ENCODE results near the gene PKDCC. TPM values are rescaled to one million over a fixed set of nuclear protein-coding genes. Genes with fewer than 3 reads are reported as not detected.

PKDCC gene
- total and polyA plus RNA-seq, 2 donors (not counting 1 experiment from before 2014, with no cell fraction given), result 0.20 to 0.82 TPM

DNA sequence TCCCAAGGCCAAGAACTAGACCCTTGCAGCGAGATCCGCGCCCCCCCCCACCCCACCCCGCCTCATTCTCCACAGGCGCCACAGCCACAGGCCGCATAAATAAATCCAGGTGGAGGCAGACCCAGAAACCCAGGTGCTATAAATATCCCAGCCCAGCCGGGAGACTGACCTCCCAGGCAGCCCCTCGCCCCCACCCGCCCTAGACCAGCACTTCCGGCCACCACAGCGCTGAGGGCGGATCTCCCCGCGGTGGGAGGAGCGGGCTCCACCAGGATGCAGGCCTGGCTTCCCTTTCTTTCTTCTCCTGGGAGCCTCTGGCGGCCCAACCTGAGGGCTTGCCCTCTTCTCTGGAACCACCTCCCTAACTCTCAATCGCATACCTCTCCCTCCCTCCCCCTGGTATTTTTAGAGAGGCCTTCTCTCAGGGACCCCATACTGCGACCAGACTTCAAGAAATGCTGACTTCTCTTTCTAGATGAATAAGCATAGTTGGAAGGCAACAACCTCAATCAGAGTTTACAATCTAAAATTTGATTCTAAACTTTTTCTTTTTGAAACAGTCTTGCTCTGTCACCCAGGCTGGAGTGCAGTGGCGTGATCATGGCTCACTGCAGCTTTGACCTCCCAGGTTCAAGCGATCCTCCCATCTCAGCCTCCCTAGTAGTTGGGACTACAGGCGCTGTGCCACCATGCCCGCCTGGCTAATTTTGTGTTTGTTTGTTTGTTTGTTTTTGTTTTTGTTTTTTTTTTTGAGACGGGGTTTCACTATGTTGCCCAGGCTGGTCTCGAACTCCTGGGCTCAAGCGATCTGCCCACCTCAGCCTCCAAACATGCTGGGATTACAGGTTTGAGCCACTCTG, 55.0 kb downstream of the PKDCC start:
- H3K4me3 ChIP-seq (ENCODE audit: control extremely low read depth in 1 of 5, extremely low read depth in 1 of 5, insufficient read depth in 1 of 5, low read depth in 2 of 5, low read length in 4 of 5), result peak overlapping the region in 3 of 5 experiments; percentile 12 to 27 (median 20)

More for the DNA sequence above, 55.0 kb downstream of the PKDCC start:
- peak overlapping the region; percentile 26 for H2AFZ ChIP-seq (ENCODE audit: insufficient read depth, low read depth, low read length, poor library complexity, severe bottlenecking)
- H3K9me3 ChIP-seq (ENCODE audit: control extremely low read depth in 1 of 3, control insufficient read depth in 2 of 3, insufficient read depth in 1 of 3, low read length in 2 of 3), result peaks cover 0 to 12% (median 6%) of the 10 kb centered on the region in 3 donors
- 6% methylated on average over 14 of the region's 25 CpGs for WGBS (ENCODE audit: insufficient coverage)
- DNase-seq (no peak), ATAC-seq (ENCODE audit: low read depth) (no peak)
- H4K20me1 ChIP-seq (ENCODE audit: control insufficient read depth, insufficient read depth, low read length, poor library complexity, severe bottlenecking), result no peaks in the 10 kb centered on the region
- peak overlapping the region; percentile 55 for H3K9ac ChIP-seq (ENCODE audit: low read length)
- peaks cover 91 to 97% of the 10 kb centered on the region in 2 donors for H3K4me1 ChIP-seq (ENCODE audit: control insufficient read depth in 2 of 2, insufficient read depth in 2 of 2, low read length in 2 of 2)
- H3K4me2 ChIP-seq (replicated peaks; ENCODE audit: low read depth, low read length, poor library complexity, severe bottlenecking), result peak overlapping the region; percentile 94
- H3K27me3 ChIP-seq (replicated peaks in 1 of 4; ENCODE audit: control extremely low read depth in 1 of 4, control insufficient read depth in 3 of 4, insufficient read depth in 4 of 4, low read length in 3 of 4), result no peaks in the 10 kb centered on the region
- Mint-ChIP-seq H3K27me3 (no peaks in the 10 kb centered on the region), H3K4me3 (peak overlapping the region; percentile 88), H3K27ac (no peak overlapping the region), H3K9me3 (ENCODE audit: insufficient read depth) (no peaks in the 10 kb centered on the region), H3K4me1 (peaks cover 63% of the 10 kb centered on the region)
- H3K79me2 ChIP-seq (ENCODE audit: control insufficient read depth, insufficient read depth, low read length), result peaks cover 13% of the 10 kb centered on the region
- intact Hi-C loops (cut with micrococcal nuclease), result loop anchor here (1.0 to 10.0 kb wide), 5 partner anchors 15 to 1052 kb away; partner anchors contain the start of genes COX7A2L, EML4 and MTA3
- TF ChIP-seq, protein P1, sequence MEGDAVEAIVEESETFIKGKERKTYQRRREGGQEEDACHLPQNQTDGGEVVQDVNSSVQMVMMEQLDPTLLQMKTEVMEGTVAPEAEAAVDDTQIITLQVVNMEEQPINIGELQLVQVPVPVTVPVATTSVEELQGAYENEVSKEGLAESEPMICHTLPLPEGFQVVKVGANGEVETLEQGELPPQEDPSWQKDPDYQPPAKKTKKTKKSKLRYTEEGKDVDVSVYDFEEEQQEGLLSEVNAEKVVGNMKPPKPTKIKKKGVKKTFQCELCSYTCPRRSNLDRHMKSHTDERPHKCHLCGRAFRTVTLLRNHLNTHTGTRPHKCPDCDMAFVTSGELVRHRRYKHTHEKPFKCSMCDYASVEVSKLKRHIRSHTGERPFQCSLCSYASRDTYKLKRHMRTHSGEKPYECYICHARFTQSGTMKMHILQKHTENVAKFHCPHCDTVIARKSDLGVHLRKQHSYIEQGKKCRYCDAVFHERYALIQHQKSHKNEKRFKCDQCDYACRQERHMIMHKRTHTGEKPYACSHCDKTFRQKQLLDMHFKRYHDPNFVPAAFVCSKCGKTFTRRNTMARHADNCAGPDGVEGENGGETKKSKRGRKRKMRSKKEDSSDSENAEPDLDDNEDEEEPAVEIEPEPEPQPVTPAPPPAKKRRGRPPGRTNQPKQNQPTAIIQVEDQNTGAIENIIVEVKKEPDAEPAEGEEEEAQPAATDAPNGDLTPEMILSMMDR (IDR thresholded peaks at IDR 0.05), result no peak
- TF ChIP-seq EZH2 (IDR thresholded peaks at IDR 0.05; ENCODE audit: borderline replicate concordance, insufficient read depth, low read depth, low read length, poor library complexity, severe bottlenecking), result no peak
- H3K36me3 ChIP-seq (replicated peaks in 1 of 2; ENCODE audit: control extremely low read depth in 1 of 2, control insufficient read depth in 1 of 2, extremely low read depth in 1 of 2, insufficient read depth in 2 of 2, low read length in 1 of 2), result no peaks in the 10 kb centered on the region
- H3K27ac ChIP-seq (ENCODE audit: low read length in 2 of 2), result peak overlapping the region; percentile 98 to 99
- POLR2A ChIA-PET, result interaction anchor here (0.6 to 1.3 kb wide), 15 partner anchors 15 to 68 kb away, joined by 3 to 20 read pairs (median 4); no protein-coding TSS in a partner anchor
- CTCF ChIA-PET, result interaction anchor here (0.8 to 1.9 kb wide), 3 partner anchors 30 to 94 kb away, joined by 3 to 5 read pairs (median 3); no protein-coding TSS in a partner anchor
